CD8-positive, alpha-beta memory T cell (primary cell): ENCODE data around the gene P4HA2. TPM values are rescaled to one million over a fixed set of nuclear protein-coding genes. Genes with fewer than 3 reads are reported as not detected.

Experiments used
- CTCF ChIA-PET: fragments of 350-600 bp; sonication (Branson Sonifier 250); formaldehyde crosslinking; loops from one replicate; lab custom pipeline; 2021; ENCODE audit warnings: antibody characterized with exemption; lab: Charles Lee
- POLR2A ChIA-PET: fragments of 350-600 bp; sonication (Branson Sonifier 250); formaldehyde crosslinking; loops from one replicate; lab custom pipeline; 2021; ENCODE audit warnings: antibody characterized with exemption; lab: Charles Lee
- DNase-seq, 5 donors: peaks; one replicate each; pipeline versions ENCODE4 v3.0.0 to v3.0.0-alpha.2; 2020 to 2022; ENCODE audit warnings: mixed read lengths in 1 of 5
- H3K27ac ChIP-seq: one replicate; pipeline ENCODE4 v1.7.0; 2013; ENCODE audit warnings: low read depth, mild to moderate bottlenecking, low read length, moderate library complexity
- H3K27me3 ChIP-seq: 2 replicates; pipeline ENCODE4 v1.7.0; 2013; ENCODE audit warnings: low read length, mild to moderate bottlenecking; ENCODE audit not compliant: insufficient read depth, poor library complexity, severe bottlenecking
- H3K36me3 ChIP-seq: 2 replicates; pipeline ENCODE4 v1.7.0; 2013; ENCODE audit warnings: mild to moderate bottlenecking, low read length, moderate library complexity; ENCODE audit not compliant: insufficient read depth
- H3K4me1 ChIP-seq: 2 replicates; pipeline ENCODE4 v1.7.0; 2013; ENCODE audit warnings: mild to moderate bottlenecking, low read length, moderate library complexity; ENCODE audit not compliant: insufficient read depth
- H3K4me3 ChIP-seq: 2 replicates; pipeline ENCODE4 v1.7.0; 2013; ENCODE audit warnings: mild to moderate bottlenecking, low read length
- H3K9me3 ChIP-seq: 2 replicates; pipeline ENCODE4 v1.7.0; 2013; ENCODE audit warnings: mild to moderate bottlenecking, low read length
- H3K27ac Mint-ChIP-seq, 8 donors: one replicate each; pipeline ENCODE4 v1.8.0; 2020 to 2021; ENCODE audit warnings: mixed read lengths in 8 of 8, mild to moderate bottlenecking in 6 of 8, inconsistent platforms in 3 of 8, moderate library complexity in 3 of 8
- H3K27me3 Mint-ChIP-seq, 2 donors: one replicate each; pipeline ENCODE4 v1.8.0; 2020 to 2021; ENCODE audit warnings: mixed read lengths in 2 of 2, mild to moderate bottlenecking in 1 of 2, moderate library complexity in 1 of 2
- H3K36me3 Mint-ChIP-seq, 3 donors: one replicate each; pipeline ENCODE4 v1.8.0; 2020 to 2021; ENCODE audit warnings: mixed read lengths in 3 of 3, inconsistent platforms in 1 of 3, mild to moderate bottlenecking in 1 of 3
- H3K4me1 Mint-ChIP-seq, 3 donors: one replicate each; pipeline ENCODE4 v1.8.0; 2020 to 2021; ENCODE audit warnings: mixed read lengths in 3 of 3, inconsistent platforms in 1 of 3, mild to moderate bottlenecking in 1 of 3
- H3K4me3 Mint-ChIP-seq, 7 donors: one replicate each; pipeline ENCODE4 v1.8.0; 2020 to 2021; ENCODE audit warnings: mixed read lengths in 7 of 7, mild to moderate bottlenecking in 6 of 7, moderate library complexity in 4 of 7, inconsistent platforms in 2 of 7
- H3K9me3 Mint-ChIP-seq, 5 donors: one replicate each; pipeline ENCODE4 v1.8.0; 2020 to 2022; ENCODE audit warnings: mixed read lengths in 5 of 5, mild to moderate bottlenecking in 3 of 5, moderate library complexity in 2 of 5, inconsistent platforms in 1 of 5
- polyA plus RNA-seq: library from polyadenylated mRNA; unstranded; fragments of 300-500 nt; fragmentation: Illumina TruSeq; gene quantifications from one replicate; pipeline ENCODE4 v1.2.3, GENCODE V29; 2021
- total RNA-seq, 2 experiments: library from RNA; stranded (reverse); gene quantifications; one replicate each; pipeline ENCODE4 v1.2.3, GENCODE V29; 2021

Gene P4HA2
- total and polyA plus RNA-seq, 3 experiments from 2014 or later: 7.2 to 7.9 TPM; not detected in 1

DNA sequence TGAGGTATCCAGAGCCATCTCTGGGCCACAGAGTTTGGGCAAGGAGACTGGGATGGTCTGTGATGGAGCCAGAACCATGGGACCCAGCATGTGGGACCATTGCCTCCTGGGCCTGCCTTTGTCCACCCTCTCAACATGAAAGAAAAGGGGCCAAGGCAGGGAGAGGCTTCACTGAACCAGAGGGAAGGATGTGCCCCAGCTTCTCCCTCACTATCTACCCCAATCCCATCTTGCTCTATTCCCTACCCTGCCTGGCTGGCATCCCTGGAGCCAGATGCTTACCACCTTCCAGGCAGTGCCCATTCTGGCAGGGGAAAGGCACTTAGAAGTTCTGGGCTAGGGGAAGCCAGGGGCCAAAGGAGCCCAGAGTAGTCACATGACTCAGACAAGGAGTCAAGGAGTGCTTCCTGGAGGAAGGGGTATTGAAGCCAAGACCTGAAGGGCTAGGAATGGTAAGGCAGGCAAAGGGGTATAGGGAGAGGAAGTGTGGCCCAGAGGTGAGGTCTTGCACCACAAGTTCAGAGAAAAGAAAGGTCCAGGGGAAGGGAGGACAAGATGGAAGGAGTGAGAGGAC is 39.6 kb upstream of the P4HA2 start:
- Mint-ChIP-seq H3K27ac (peak overlapping the region in 1 of 8 donors; percentile 89), H3K27me3 (peaks cover 2 to 3% of the 10 kb centered on the region in 2 donors), H3K4me3 (peak overlapping the region in 1 of 7 donors; percentile 83), H3K36me3 (no peaks in the 10 kb centered on the region), H3K4me1 (peaks cover 0 to 7% (median under 1%) of the 10 kb centered on the region in 3 donors), H3K9me3 (no peaks in the 10 kb centered on the region)
- Histone ChIP-seq H3K4me3 (no peak overlapping the region), H3K27ac (no peak overlapping the region), H3K9me3 (no peaks in the 10 kb centered on the region), H3K27me3 (no peaks in the 10 kb centered on the region), H3K36me3 (no peaks in the 10 kb centered on the region), H3K4me1 (no peaks in the 10 kb centered on the region)
- ChIA-PET CTCF (no interaction called here), POLR2A (no interaction called here)
- no peak for DNase-seq

DNA sequence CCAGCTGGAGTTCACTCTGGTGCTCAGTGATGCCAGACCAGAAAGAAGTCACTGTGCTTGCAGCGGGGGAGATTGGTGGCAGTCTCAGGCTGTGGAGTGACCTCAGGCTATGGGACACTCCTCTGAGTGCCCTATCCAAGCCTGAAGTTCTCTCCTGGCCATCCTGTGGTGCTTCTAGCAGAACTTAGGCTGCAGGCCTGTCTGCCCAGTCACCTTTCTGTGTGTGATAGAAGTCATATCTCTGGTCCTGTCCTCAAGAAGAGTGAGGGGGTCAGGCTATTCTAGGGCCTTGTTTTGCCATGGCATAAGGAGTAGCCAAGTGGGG is 39.1 kb upstream of the P4HA2 start:
- ChIA-PET POLR2A (no interaction called here), CTCF (no interaction called here)
- no peaks in the 10 kb centered on the region for H3K27me3 ChIP-seq
- peaks cover 0 to 3% of the 10 kb centered on the region in 2 donors for H3K27me3 Mint-ChIP-seq
- no peaks in the 10 kb centered on the region for H3K36me3 Mint-ChIP-seq
- H3K9me3 ChIP-seq: no peaks in the 10 kb centered on the region
- DNase-seq: no peak
- no peaks in the 10 kb centered on the region for H3K36me3 ChIP-seq
- H3K9me3 Mint-ChIP-seq: no peaks in the 10 kb centered on the region
- H3K4me1 ChIP-seq: no peaks in the 10 kb centered on the region
- no peak overlapping the region for H3K27ac ChIP-seq
- H3K4me3 Mint-ChIP-seq: no peak overlapping the region
- peaks cover 0 to 4% (median 0%) of the 10 kb centered on the region in 3 donors for H3K4me1 Mint-ChIP-seq
- H3K4me3 ChIP-seq: no peak overlapping the region
- no peak overlapping the region for H3K27ac Mint-ChIP-seq

DNA sequence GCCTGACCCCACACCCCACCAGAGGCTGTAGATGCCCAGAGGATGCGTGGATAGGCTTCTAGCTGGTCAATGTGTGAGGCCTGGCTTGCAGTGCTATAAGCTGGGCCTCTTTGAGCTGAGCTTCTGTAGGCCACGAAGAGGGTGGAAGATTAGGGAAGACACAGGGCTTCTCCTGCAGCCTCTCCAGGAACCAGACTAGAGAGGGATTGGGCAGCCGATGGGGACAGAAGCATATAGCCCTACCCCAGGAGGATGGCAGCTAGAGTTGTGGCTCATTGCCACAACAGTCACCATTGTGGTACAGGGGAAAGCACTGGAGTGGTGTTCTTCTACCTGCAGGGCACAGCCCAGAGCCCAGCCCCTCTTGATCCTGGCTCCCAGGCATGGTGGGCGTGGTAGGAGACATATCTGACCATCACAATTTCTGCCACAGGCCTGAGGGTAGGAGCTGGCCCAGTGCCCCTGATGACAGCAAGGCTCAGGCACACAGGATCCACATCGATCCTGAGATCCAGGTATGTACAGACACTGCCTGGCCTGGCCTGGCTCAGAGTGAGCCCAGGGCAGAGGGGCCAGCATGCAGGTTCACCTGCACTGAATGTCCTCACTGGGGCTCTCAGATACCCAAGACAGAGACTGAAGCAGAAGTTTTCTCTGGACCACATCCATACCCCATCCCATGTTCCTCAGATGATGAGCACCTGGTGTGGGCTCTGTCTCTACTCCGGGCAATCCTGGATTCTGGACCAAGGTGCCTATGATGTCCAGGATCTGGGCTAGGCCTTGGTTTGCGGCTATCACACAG is 38.6 kb upstream of the P4HA2 start:
- H3K4me1 ChIP-seq: no peaks in the 10 kb centered on the region
- H3K9me3 ChIP-seq: no peaks in the 10 kb centered on the region
- no peak overlapping the region for H3K4me3 ChIP-seq
- H3K27ac Mint-ChIP-seq: no peak overlapping the region
- no peak for DNase-seq
- peaks cover 0 to 2% (median 0%) of the 10 kb centered on the region in 3 donors for H3K4me1 Mint-ChIP-seq
- H3K27ac ChIP-seq: no peak overlapping the region
- H3K9me3 Mint-ChIP-seq: no peaks in the 10 kb centered on the region
- H3K4me3 Mint-ChIP-seq: no peak overlapping the region
- POLR2A ChIA-PET: no interaction called here
- no peaks in the 10 kb centered on the region for H3K27me3 ChIP-seq
- H3K27me3 Mint-ChIP-seq: peaks cover 0 to under 1% of the 10 kb centered on the region in 2 donors
- no peaks in the 10 kb centered on the region for H3K36me3 ChIP-seq
- H3K36me3 Mint-ChIP-seq: no peaks in the 10 kb centered on the region
- CTCF ChIA-PET: no interaction called here

DNA sequence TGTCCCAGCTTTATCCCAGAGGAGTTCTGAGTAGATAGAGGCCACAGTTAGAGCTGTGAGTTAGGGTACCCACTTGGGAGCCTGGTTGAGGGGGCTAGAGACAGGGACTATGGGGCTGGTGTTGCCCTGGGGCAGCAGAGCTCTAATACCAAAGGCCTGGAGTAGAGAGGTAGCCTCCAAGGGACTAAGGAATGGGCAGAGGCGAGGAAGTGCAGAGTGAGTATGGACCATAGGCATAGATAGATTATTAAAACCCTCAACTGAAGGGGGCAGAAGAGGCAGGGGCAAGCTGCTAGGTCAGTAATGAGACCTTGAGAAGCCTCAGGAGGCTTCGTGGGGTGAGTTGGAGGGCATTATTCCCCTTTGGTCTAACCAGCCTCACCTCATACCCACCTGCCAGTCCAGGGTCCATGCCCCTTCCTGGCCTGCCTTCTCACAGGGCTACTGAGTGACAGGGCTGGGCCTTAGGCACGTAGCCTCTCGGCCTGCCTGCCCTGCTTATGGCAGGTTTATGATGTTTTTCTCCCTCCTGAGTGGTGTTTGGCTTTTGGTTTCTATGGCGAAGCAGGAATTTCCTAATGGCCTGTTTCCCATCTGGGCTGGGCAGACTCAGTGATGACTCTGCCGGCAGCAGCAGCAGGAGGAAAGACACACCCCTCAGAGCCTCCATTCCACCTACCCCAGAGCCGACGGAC is 37.8 kb upstream of the P4HA2 start:
- H3K4me1 Mint-ChIP-seq: peaks cover 0 to 4% (median 4%) of the 10 kb centered on the region in 3 donors
- ChIA-PET CTCF (interaction anchor here (2.1 kb wide), 1 partner anchor 28 kb away, joined by 5 read pairs; no protein-coding TSS in a partner anchor), POLR2A (no interaction called here)
- Histone ChIP-seq H3K36me3 (no peaks in the 10 kb centered on the region), H3K4me3 (no peak overlapping the region), H3K27me3 (no peaks in the 10 kb centered on the region), H3K27ac (no peak overlapping the region), H3K9me3 (no peaks in the 10 kb centered on the region), H3K4me1 (no peaks in the 10 kb centered on the region)
- H3K4me3 Mint-ChIP-seq: no peak overlapping the region
- no peaks in the 10 kb centered on the region for H3K9me3 Mint-ChIP-seq
- no peak for DNase-seq
- H3K27me3 Mint-ChIP-seq: no peaks in the 10 kb centered on the region
- no peaks in the 10 kb centered on the region for H3K36me3 Mint-ChIP-seq
- peak overlapping the region in 2 of 8 donors; percentile 32 to 80 for H3K27ac Mint-ChIP-seq

DNA sequence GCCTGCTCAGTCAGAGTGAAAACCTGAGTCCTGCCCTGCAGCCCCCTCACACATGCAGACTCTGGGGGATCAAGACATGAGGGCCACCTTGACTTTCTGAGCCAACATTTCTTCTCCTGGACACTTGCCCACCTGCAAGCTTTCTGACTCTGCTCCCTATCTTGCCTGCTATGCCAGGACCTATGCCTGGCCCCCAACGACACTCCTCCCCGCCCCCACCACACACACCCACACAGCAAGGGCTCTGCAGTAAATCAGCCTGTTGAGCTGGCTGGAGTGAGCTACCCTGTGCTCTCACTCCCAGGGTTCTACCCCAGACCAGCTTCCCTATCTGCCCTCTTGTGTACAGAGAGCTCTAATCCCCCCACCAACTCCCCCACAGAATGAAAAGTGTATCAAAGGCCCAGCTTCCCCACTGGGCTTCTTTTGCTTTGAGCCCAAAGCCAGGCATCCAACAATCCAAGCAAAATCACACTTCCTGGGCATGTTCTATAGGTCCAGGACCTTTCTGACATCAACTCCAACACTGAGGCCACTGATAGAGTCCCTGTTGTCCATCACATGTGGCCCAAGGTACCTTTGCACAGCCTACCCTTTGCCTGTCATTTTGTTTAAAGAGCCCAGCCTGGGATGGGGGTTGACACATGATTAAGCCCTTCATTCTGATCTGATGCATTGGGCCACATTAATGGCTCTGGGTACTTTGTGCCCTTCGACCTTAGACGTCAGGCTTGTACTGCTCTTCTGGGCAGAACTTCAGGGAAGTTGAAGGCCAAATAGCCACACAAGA is 37.1 kb upstream of the P4HA2 start:
- POLR2A ChIA-PET: no interaction called here
- H3K4me3 Mint-ChIP-seq: no peak overlapping the region
- H3K9me3 Mint-ChIP-seq: no peaks in the 10 kb centered on the region
- peaks cover 0 to 2% of the 10 kb centered on the region in 2 donors for H3K27me3 Mint-ChIP-seq
- no peaks in the 10 kb centered on the region for H3K36me3 Mint-ChIP-seq
- Histone ChIP-seq H3K36me3 (no peaks in the 10 kb centered on the region), H3K27ac (no peak overlapping the region), H3K4me1 (no peaks in the 10 kb centered on the region), H3K4me3 (no peak overlapping the region), H3K9me3 (no peaks in the 10 kb centered on the region), H3K27me3 (no peaks in the 10 kb centered on the region)
- CTCF ChIA-PET: interaction anchor here (1.0 to 2.1 kb wide), 2 partner anchors 7 to 27 kb away, joined by 3 to 5 read pairs; no protein-coding TSS in a partner anchor
- no peak for DNase-seq
- H3K4me1 Mint-ChIP-seq: peaks cover 0 to 7% (median 7%) of the 10 kb centered on the region in 3 donors
- H3K27ac Mint-ChIP-seq: peak overlapping the region in 1 of 8 donors; percentile 64

DNA sequence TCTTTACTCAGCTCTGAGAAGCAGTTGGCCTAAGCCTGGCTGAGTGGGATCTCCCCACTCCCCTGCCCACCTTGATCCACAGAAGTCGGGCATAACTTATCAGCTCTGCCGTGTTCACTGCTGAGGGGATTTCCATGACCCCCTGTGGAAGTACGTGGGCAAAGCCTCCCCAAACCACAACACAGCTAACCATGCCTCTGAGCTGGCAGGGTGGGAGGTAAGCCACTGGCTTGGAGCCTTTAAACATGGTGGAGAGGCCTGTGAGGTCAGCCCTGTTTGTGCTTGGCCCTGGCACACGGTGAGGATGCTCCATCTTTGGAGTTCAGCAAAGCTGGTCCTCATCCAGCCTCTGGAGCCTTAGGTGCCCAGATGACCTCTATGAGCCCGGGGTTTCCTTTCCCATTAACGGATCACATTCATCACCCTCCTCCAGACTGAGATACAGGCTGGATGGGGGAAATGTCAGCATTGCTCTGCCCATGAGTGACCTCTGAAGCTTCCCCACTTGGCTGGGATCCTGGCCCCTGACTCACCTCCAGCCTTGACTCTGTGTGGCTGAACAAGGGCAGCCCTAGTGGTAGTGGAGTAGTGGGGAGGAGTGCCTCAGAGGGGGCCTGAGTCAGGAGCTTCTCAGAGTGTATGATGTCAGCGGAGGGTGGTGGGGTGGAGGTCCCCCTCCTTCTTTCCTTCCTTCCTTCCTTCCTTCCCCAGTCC is 36.1 kb upstream of the P4HA2 start:
- H3K27me3 Mint-ChIP-seq: peaks cover 0 to 6% of the 10 kb centered on the region in 2 donors
- no peaks in the 10 kb centered on the region for H3K27me3 ChIP-seq
- H3K4me1 ChIP-seq: no peaks in the 10 kb centered on the region
- H3K4me1 Mint-ChIP-seq: peaks cover 0 to 7% (median 7%) of the 10 kb centered on the region in 3 donors
- POLR2A ChIA-PET: no interaction called here
- peak overlapping the region in 1 of 8 donors; percentile 4 for H3K27ac Mint-ChIP-seq
- H3K9me3 Mint-ChIP-seq: no peaks in the 10 kb centered on the region
- no peak overlapping the region for H3K4me3 ChIP-seq
- no peaks in the 10 kb centered on the region for H3K36me3 ChIP-seq
- H3K4me3 Mint-ChIP-seq: no peak overlapping the region
- H3K36me3 Mint-ChIP-seq: no peaks in the 10 kb centered on the region
- CTCF ChIA-PET: interaction anchor here (0.7 to 2.1 kb wide), 3 partner anchors 8 to 26 kb away, joined by 3 to 5 read pairs (median 3); no protein-coding TSS in a partner anchor
- DNase-seq: no peak
- no peak overlapping the region for H3K27ac ChIP-seq
- no peaks in the 10 kb centered on the region for H3K9me3 ChIP-seq

DNA sequence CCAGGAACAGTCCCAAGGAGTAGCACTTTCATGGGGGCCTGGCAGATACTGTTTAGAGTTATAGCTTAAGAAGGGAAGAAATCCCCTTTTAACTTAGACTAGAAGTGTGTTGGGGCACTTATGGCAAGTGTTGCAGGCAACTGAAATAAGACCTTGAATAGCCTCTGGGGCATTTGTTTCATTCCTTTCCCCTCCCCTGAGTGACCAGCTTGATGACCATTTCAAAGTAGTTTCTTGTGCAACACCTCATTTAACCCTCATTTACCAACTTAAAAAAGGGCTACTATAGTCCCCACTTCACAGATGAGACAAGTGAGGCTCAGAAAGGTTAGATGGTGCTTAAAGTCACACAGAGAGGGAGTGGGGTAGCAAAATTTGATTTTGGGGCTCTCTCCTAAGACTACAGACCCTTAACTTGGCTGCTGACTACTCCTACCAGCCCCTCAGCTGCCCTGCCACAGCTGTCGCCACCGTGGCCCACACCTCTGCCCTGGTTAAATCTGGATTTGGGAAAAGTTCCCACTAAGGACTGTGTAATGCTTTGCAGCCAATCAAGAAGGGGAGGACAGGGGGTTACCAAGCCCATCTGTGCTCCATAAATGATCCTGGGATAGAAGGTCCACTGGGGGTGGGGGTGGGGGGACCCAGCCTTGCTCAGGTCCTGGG is 35.4 kb upstream of the P4HA2 start:
- no peaks in the 10 kb centered on the region for H3K27me3 ChIP-seq
- H3K9me3 Mint-ChIP-seq: no peaks in the 10 kb centered on the region
- H3K36me3 Mint-ChIP-seq: no peaks in the 10 kb centered on the region
- no peak overlapping the region for H3K4me3 ChIP-seq
- no peak overlapping the region for H3K4me3 Mint-ChIP-seq
- POLR2A ChIA-PET: no interaction called here
- CTCF ChIA-PET: interaction anchor here (0.7 to 1.1 kb wide), 2 partner anchors 10 to 62 kb away, joined by 3 read pairs; no protein-coding TSS in a partner anchor
- no peak for DNase-seq
- no peaks in the 10 kb centered on the region for H3K36me3 ChIP-seq
- H3K9me3 ChIP-seq: no peaks in the 10 kb centered on the region
- H3K27ac ChIP-seq: no peak overlapping the region
- H3K27me3 Mint-ChIP-seq: peaks cover 0 to 6% of the 10 kb centered on the region in 2 donors
- H3K27ac Mint-ChIP-seq: no peak overlapping the region
- peaks cover 0 to 7% (median 7%) of the 10 kb centered on the region in 3 donors for H3K4me1 Mint-ChIP-seq
- no peaks in the 10 kb centered on the region for H3K4me1 ChIP-seq
